Measurements from ENCODE around the gene GALM. TPM values are rescaled to one million over a fixed set of nuclear protein-coding genes. Genes with fewer than 3 reads are reported as not detected.

The GALM gene
- polyA plus RNA-seq, 1 donor (not counting 4 experiments of a cell fraction or from before 2014, with no cell fraction given) = 1.2 TPM

DNA sequence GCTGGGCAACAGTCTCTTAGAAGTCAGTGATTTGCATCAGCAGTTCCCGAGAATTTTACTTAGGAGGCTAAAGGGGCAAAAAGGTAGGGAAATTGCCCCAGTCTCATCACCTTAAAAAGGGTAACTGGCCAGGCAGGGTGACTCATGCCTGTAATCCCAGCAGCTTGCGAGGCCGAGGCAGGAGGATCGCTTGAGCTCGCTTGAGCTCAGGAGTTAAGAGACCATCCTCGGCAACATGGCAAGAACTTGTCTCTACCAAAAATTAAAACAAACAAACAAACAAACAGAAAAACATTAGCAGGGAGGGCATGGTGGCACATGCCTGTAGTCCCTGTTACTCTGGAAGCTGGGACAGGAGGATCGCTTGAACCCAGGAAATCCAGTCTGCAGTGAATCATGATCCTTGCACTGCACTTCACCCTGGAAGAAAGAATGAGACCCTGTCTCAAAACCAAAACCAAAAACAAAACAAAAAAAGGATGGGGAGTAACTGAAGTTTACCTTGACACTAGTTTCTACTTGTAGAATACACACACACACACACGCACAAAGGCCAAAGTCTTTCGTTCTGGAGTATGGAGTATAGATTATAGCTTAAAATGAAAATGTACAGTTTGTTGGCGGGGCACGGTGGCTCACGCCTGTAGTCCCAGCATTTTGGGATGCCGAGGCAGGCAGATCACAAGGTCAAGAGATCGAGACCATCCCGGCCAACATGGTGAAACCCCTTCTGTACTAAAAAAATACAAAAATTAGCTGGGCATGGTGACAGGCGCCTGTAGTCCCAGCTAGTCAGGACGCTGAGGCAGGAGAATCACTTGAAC, 109.4 kb downstream of the GALM start:
- TF ChIP-seq EZH2 (IDR thresholded peaks at IDR 0.05; ENCODE audit: low read length) = no peak
- no peak for TF ChIP-seq CTCF (optimal IDR thresholded peaks at IDR 0.05 in 1 of 3, IDR thresholded peaks at IDR 0.05 in 1 of 3, conservative IDR thresholded peaks at IDR 0.05 in 1 of 3; ENCODE audit: extremely low read depth in 1 of 3, insufficient read depth in 2 of 3, low read length in 3 of 3)
- Histone ChIP-seq H3K79me2 (ENCODE audit: control insufficient read depth, insufficient read depth, low read length) (peaks cover 12% of the 10 kb centered on the region), H3K4me1 (ENCODE audit: control insufficient read depth, extremely low read depth, insufficient read depth, low read length) (peaks cover 6% of the 10 kb centered on the region), H4K20me1 (ENCODE audit: control insufficient read depth, extremely low read depth, insufficient read depth, low read length) (no peaks in the 10 kb centered on the region), H2AFZ (ENCODE audit: control insufficient read depth, low read length) (no peak overlapping the region), H3K27ac (ENCODE audit: control insufficient read depth, insufficient read depth, low read length) (no peak overlapping the region), H3K9me1 (ENCODE audit: control insufficient read depth, extremely low read depth, insufficient read depth, low read length) (no peaks in the 10 kb centered on the region), H3K4me3 (ENCODE audit: control insufficient read depth in 2 of 3, extremely low read depth in 1 of 3, insufficient read depth in 2 of 3, low read depth in 1 of 3, low read length in 3 of 3) (no peak overlapping the region), H3K9ac (ENCODE audit: control insufficient read depth, extremely low read depth, insufficient read depth, low read length) (no peak overlapping the region), H3K4me2 (ENCODE audit: control insufficient read depth, extremely low read depth, insufficient read depth, low read depth, low read length) (no peak overlapping the region), H3K27me3 (ENCODE audit: control insufficient read depth, extremely low read depth, insufficient read depth, low read length) (no peaks in the 10 kb centered on the region), H3K9me3 (ENCODE audit: control insufficient read depth, low read depth, low read length) (no peaks in the 10 kb centered on the region), H3K36me3 (ENCODE audit: control insufficient read depth in 2 of 2, extremely low read depth in 1 of 2, insufficient read depth in 2 of 2, low read length in 2 of 2) (no peaks in the 10 kb centered on the region)
- dilution Hi-C loops (cut with MboI; ENCODE audit: extremely low pct_ligation_motif_present, low sequenced_read_pairs) = no loop called here
- DNase-seq (ENCODE audit: low read depth, low spot score) = no peak
- FAIRE-seq = no peak

DNA sequence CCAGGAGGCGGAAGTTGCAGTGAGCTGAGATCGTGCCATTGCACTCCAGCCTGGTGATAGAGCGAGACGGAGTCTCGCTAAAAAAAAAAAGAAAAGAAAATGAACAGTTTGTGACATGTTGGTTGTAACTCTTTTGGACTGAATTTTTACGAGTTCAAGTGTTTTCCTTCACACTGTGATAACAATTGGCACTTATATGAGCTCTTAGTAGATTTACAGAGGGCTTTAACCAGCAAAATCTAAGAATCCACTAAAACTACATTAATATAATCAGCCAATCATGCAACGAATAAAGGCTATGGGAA, 110.0 kb downstream of the GALM start:
- Histone ChIP-seq H3K27ac (ENCODE audit: control insufficient read depth, insufficient read depth, low read length) (no peak overlapping the region), H3K4me1 (ENCODE audit: control insufficient read depth, extremely low read depth, insufficient read depth, low read length) (peaks cover 6% of the 10 kb centered on the region), H3K9me1 (ENCODE audit: control insufficient read depth, extremely low read depth, insufficient read depth, low read length) (no peaks in the 10 kb centered on the region), H3K9ac (ENCODE audit: control insufficient read depth, extremely low read depth, insufficient read depth, low read length) (no peak overlapping the region), H3K4me2 (ENCODE audit: control insufficient read depth, extremely low read depth, insufficient read depth, low read depth, low read length) (no peak overlapping the region), H3K9me3 (ENCODE audit: control insufficient read depth, low read depth, low read length) (no peaks in the 10 kb centered on the region), H4K20me1 (ENCODE audit: control insufficient read depth, extremely low read depth, insufficient read depth, low read length) (no peaks in the 10 kb centered on the region), H3K27me3 (ENCODE audit: control insufficient read depth, extremely low read depth, insufficient read depth, low read length) (no peaks in the 10 kb centered on the region), H3K4me3 (ENCODE audit: control insufficient read depth in 2 of 3, extremely low read depth in 1 of 3, insufficient read depth in 2 of 3, low read depth in 1 of 3, low read length in 3 of 3) (no peak overlapping the region), H3K79me2 (ENCODE audit: control insufficient read depth, insufficient read depth, low read length) (peaks cover 12% of the 10 kb centered on the region), H3K36me3 (ENCODE audit: control insufficient read depth in 2 of 2, extremely low read depth in 1 of 2, insufficient read depth in 2 of 2, low read length in 2 of 2) (no peaks in the 10 kb centered on the region), H2AFZ (ENCODE audit: control insufficient read depth, low read length) (no peak overlapping the region)
- DNase-seq (ENCODE audit: low read depth, low spot score) (no peak), FAIRE-seq (no peak)
- dilution Hi-C loops (cut with MboI; ENCODE audit: extremely low pct_ligation_motif_present, low sequenced_read_pairs) = no loop called here
- TF ChIP-seq EZH2 (IDR thresholded peaks at IDR 0.05; ENCODE audit: low read length) (no peak), CTCF (optimal IDR thresholded peaks at IDR 0.05 in 1 of 3, IDR thresholded peaks at IDR 0.05 in 1 of 3, conservative IDR thresholded peaks at IDR 0.05 in 1 of 3; ENCODE audit: extremely low read depth in 1 of 3, insufficient read depth in 2 of 3, low read length in 3 of 3) (no peak)
